ENCODE data around the gene NOS1. TPM values are rescaled to one million over a fixed set of nuclear protein-coding genes. Genes with fewer than 3 reads are reported as not detected.

The NOS1 gene
- total and polyA plus RNA-seq, 2 donors (not counting 1 experiment from before 2014, with no cell fraction given), result under 0.01 TPM; not detected in 1

DNA sequence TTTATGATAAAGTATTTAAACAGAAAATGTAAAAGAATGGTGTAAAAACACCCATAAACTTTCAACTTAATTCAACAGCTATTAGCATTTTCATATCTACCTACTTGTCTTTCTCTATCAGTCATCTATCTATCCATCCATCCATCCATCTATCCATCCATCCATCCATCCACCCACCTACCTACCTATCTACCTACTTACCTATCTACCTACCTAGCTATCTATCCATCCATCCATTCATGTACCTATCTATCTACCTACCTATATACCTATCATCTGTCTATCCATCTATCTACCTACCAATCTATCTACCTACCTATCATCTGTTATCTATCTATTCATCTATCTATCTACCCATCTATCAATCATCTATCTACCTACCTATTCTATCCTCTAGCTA is 8.5 kb downstream of the NOS1 start:
- Histone ChIP-seq H3K4me1 (ENCODE audit: control insufficient read depth, extremely low read depth, insufficient read depth, low read length) (no peaks in the 10 kb centered on the region), H4K20me1 (ENCODE audit: control insufficient read depth, extremely low read depth, insufficient read depth, low read length) (no peaks in the 10 kb centered on the region), H3K4me3 (replicated peaks in 1 of 4; ENCODE audit: control extremely low read depth in 1 of 4, insufficient read depth in 1 of 4, low read depth in 3 of 4, low read length in 4 of 4) (no peak overlapping the region), H2AFZ (ENCODE audit: low read length) (no peak overlapping the region), H3K9ac (ENCODE audit: insufficient read depth, low read length) (no peak overlapping the region), H3K27me3 (ENCODE audit: control insufficient read depth, insufficient read depth, low read length) (no peaks in the 10 kb centered on the region), H3K79me2 (ENCODE audit: control insufficient read depth, insufficient read depth, low read length) (no peaks in the 10 kb centered on the region), H3K27ac (ENCODE audit: insufficient read depth, low read length) (no peak overlapping the region), H3K36me3 (ENCODE audit: control insufficient read depth, insufficient read depth, low read length) (no peaks in the 10 kb centered on the region), H3K4me2 (ENCODE audit: extremely low read depth, insufficient read depth, low read length) (no peak overlapping the region), H3K9me3 (ENCODE audit: control insufficient read depth, insufficient read depth, low read depth, low read length) (no peaks in the 10 kb centered on the region)
- TF ChIP-seq EZH2 (IDR thresholded peaks at IDR 0.05; ENCODE audit: low read length, missing control alignments), result no peak
- TF ChIP-seq, protein P1, sequence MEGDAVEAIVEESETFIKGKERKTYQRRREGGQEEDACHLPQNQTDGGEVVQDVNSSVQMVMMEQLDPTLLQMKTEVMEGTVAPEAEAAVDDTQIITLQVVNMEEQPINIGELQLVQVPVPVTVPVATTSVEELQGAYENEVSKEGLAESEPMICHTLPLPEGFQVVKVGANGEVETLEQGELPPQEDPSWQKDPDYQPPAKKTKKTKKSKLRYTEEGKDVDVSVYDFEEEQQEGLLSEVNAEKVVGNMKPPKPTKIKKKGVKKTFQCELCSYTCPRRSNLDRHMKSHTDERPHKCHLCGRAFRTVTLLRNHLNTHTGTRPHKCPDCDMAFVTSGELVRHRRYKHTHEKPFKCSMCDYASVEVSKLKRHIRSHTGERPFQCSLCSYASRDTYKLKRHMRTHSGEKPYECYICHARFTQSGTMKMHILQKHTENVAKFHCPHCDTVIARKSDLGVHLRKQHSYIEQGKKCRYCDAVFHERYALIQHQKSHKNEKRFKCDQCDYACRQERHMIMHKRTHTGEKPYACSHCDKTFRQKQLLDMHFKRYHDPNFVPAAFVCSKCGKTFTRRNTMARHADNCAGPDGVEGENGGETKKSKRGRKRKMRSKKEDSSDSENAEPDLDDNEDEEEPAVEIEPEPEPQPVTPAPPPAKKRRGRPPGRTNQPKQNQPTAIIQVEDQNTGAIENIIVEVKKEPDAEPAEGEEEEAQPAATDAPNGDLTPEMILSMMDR (conservative IDR thresholded peaks at IDR 0.05 in 1 of 2, IDR thresholded peaks at IDR 0.05 in 1 of 2; ENCODE audit: low read depth in 1 of 2, low read length in 2 of 2), result no peak
- DNase-seq (ENCODE audit: low read depth in 2 of 2), result no peak

DNA sequence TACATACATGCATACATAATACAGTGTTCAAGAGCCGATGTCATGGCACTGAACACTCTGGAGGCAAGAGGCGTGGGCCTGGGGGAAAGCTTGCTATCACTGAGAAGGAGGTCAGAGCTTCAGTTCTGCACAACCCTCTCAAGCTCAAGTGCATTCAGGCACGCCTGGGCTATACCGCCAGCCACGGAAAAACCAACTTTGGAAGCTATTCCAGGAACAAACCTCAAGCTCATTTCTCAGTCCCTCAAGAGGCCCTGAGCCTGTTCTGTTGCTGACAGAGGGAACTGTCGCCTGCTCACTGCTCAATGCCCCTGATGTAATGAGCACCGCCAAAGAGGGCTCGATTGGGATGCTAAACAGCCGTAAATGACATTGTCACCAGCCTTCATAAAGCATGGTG is 9.2 kb downstream of the NOS1 start:
- no peaks in the 10 kb centered on the region for H3K36me3 ChIP-seq (ENCODE audit: control insufficient read depth, insufficient read depth, low read length)
- H3K27me3 ChIP-seq (ENCODE audit: control insufficient read depth, insufficient read depth, low read length), result no peaks in the 10 kb centered on the region
- no peaks in the 10 kb centered on the region for H3K4me1 ChIP-seq (ENCODE audit: control insufficient read depth, extremely low read depth, insufficient read depth, low read length)
- no peaks in the 10 kb centered on the region for H4K20me1 ChIP-seq (ENCODE audit: control insufficient read depth, extremely low read depth, insufficient read depth, low read length)
- no peak overlapping the region for H3K9ac ChIP-seq (ENCODE audit: insufficient read depth, low read length)
- DNase-seq (ENCODE audit: low read depth in 2 of 2), result no peak
- TF ChIP-seq, protein P1 (conservative IDR thresholded peaks at IDR 0.05 in 1 of 2, IDR thresholded peaks at IDR 0.05 in 1 of 2; ENCODE audit: low read depth in 1 of 2, low read length in 2 of 2), result no peak
- TF ChIP-seq EZH2 (IDR thresholded peaks at IDR 0.05; ENCODE audit: low read length, missing control alignments), result no peak
- H3K27ac ChIP-seq (ENCODE audit: insufficient read depth, low read length), result no peak overlapping the region
- no peaks in the 10 kb centered on the region for H3K9me3 ChIP-seq (ENCODE audit: control insufficient read depth, insufficient read depth, low read depth, low read length)
- H3K4me3 ChIP-seq (replicated peaks in 1 of 4; ENCODE audit: control extremely low read depth in 1 of 4, insufficient read depth in 1 of 4, low read depth in 3 of 4, low read length in 4 of 4), result no peak overlapping the region
- no peak overlapping the region for H2AFZ ChIP-seq (ENCODE audit: low read length)
- H3K79me2 ChIP-seq (ENCODE audit: control insufficient read depth, insufficient read depth, low read length), result no peaks in the 10 kb centered on the region
- no peak overlapping the region for H3K4me2 ChIP-seq (ENCODE audit: extremely low read depth, insufficient read depth, low read length)

DNA sequence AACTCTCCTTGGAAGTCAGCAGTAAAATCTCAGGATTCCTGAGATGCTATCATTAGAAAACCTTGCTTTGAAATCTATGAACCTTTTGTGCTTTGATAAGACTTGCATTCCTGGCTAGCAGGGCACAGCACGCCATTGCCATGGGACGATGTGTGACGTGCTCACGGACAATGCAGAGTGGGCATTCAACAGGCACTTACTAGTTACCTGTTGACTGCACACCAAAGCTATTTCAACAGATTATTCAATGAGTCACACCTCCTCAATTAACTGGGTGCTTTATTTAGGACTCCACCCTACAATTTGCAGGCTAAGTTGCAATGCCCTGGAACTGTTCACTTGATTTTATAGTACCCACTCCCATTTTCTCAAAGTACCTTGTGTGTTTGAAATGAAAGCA is 11.3 kb downstream of the NOS1 start:
- TF ChIP-seq, protein P1 (conservative IDR thresholded peaks at IDR 0.05 in 1 of 2, IDR thresholded peaks at IDR 0.05 in 1 of 2; ENCODE audit: low read depth in 1 of 2, low read length in 2 of 2), result no peak
- TF ChIP-seq EZH2 (IDR thresholded peaks at IDR 0.05; ENCODE audit: low read length, missing control alignments), result no peak
- H3K9me3 ChIP-seq (ENCODE audit: control insufficient read depth, insufficient read depth, low read depth, low read length), result no peaks in the 10 kb centered on the region
- H3K4me2 ChIP-seq (ENCODE audit: extremely low read depth, insufficient read depth, low read length), result no peak overlapping the region
- H2AFZ ChIP-seq (ENCODE audit: low read length), result no peak overlapping the region
- no peak overlapping the region for H3K9ac ChIP-seq (ENCODE audit: insufficient read depth, low read length)
- H3K27me3 ChIP-seq (ENCODE audit: control insufficient read depth, insufficient read depth, low read length), result no peaks in the 10 kb centered on the region
- H3K36me3 ChIP-seq (ENCODE audit: control insufficient read depth, insufficient read depth, low read length), result no peaks in the 10 kb centered on the region
- no peaks in the 10 kb centered on the region for H3K79me2 ChIP-seq (ENCODE audit: control insufficient read depth, insufficient read depth, low read length)
- no peak overlapping the region for H3K4me3 ChIP-seq (replicated peaks in 1 of 4; ENCODE audit: control extremely low read depth in 1 of 4, insufficient read depth in 1 of 4, low read depth in 3 of 4, low read length in 4 of 4)
- no peaks in the 10 kb centered on the region for H4K20me1 ChIP-seq (ENCODE audit: control insufficient read depth, extremely low read depth, insufficient read depth, low read length)
- H3K4me1 ChIP-seq (ENCODE audit: control insufficient read depth, extremely low read depth, insufficient read depth, low read length), result no peaks in the 10 kb centered on the region
- DNase-seq (ENCODE audit: low read depth in 2 of 2), result no peak
- no peak overlapping the region for H3K27ac ChIP-seq (ENCODE audit: insufficient read depth, low read length)

All from fibroblast of lung (primary cell).